Vagina (tissue), 2 donors: ENCODE data around the gene COTL1. TPM values are rescaled to one million over a fixed set of nuclear protein-coding genes. Genes with fewer than 3 reads are reported as not detected.

Experiments used
- DNase-seq, 2 donors: peaks; one replicate each; pipeline ENCODE4 v3.0.0-alpha.2; 2017; ENCODE audit errors: extremely low spot score in 2 of 2
- H3K27ac ChIP-seq: fragments of 200-600 bp; sonication (generic); one replicate; pipeline ENCODE4 v1.5.1; 2019
- H3K27me3 ChIP-seq: fragments of 200-600 bp; sonication (generic); one replicate; pipeline ENCODE4 v1.5.1; 2019
- H3K36me3 ChIP-seq, 2 donors: fragments of 200-600 bp; sonication (generic); one replicate each; pipeline ENCODE4 v1.5.1; 2017 to 2019
- H3K4me1 ChIP-seq: fragments of 200-600 bp; sonication (generic); one replicate; pipeline ENCODE4 v1.5.1; 2019
- H3K4me3 ChIP-seq, 2 donors: fragments of 200-600 bp; sonication (generic); 1 replicate in 1 of 2; 2 replicates in 1 of 2; pipeline ENCODE4 v1.5.1; 2016 to 2019
- H3K9me3 ChIP-seq: fragments of 200-600 bp; sonication (generic); one replicate; pipeline ENCODE4 v1.5.1; 2019
- POLR2A ChIP-seq, 2 donors: fragments of 450-650 bp; IDR thresholded peaks; one replicate each; pipeline ENCODE4 v1.6.1; 2017; ENCODE audit warnings: antibody characterized with exemption in 2 of 2, mild to moderate bottlenecking in 2 of 2, moderate library complexity in 2 of 2
- POLR2AphosphoS5 ChIP-seq, 2 donors: sonication (generic); formaldehyde crosslinking; IDR thresholded peaks; one replicate each; pipeline ENCODE4 v1.9.0; 2017; ENCODE audit warnings: antibody characterized with exemption in 2 of 2, mild to moderate bottlenecking in 2 of 2, low read depth in 1 of 2; ENCODE audit not compliant: insufficient read depth in 1 of 2
- intact Hi-C: fragments of 100-400 bp; cut with DNase I; formaldehyde crosslinking; loops from one replicate; pipeline ENCODE4 v1.15.1; 2023
- total RNA-seq: library from RNA; depleted of rRNA; stranded (reverse); fragments of >200 nt; gene quantifications from one replicate; pipeline ENCODE4 v1.2.3, GENCODE V29; 2016
- TF ChIP-seq, protein P1 (sequence below), 3 experiments: fragments of 450-650 bp in 2 of 3; fragments of 200-600 bp in 1 of 3; sonication (generic) in 1 of 3; IDR thresholded peaks; one replicate each; pipeline ENCODE4 v1.5.1; 2017 to 2019; ENCODE audit warnings: antibody characterized with exemption in 3 of 3, mild to moderate bottlenecking in 2 of 3, moderate library complexity in 2 of 3

COTL1 gene
- total RNA-seq, 1 donor from 2014 or later, result 67.8 TPM

- H3K27me3 ChIP-seq, result no peaks in the 10 kb centered on the region
- no peaks in the 10 kb centered on the region for H3K9me3 ChIP-seq
- DNase-seq, result no peak
- no peak overlapping the region for H3K4me3 ChIP-seq
- intact Hi-C loops, result no loop called here
- no peaks in the 10 kb centered on the region for H3K36me3 ChIP-seq
- peaks cover 26% of the 10 kb centered on the region for H3K4me1 ChIP-seq
- no peak overlapping the region for H3K27ac ChIP-seq
- TF ChIP-seq POLR2A (IDR thresholded peaks at IDR 0.05), result no peak
- TF ChIP-seq, protein P1, sequence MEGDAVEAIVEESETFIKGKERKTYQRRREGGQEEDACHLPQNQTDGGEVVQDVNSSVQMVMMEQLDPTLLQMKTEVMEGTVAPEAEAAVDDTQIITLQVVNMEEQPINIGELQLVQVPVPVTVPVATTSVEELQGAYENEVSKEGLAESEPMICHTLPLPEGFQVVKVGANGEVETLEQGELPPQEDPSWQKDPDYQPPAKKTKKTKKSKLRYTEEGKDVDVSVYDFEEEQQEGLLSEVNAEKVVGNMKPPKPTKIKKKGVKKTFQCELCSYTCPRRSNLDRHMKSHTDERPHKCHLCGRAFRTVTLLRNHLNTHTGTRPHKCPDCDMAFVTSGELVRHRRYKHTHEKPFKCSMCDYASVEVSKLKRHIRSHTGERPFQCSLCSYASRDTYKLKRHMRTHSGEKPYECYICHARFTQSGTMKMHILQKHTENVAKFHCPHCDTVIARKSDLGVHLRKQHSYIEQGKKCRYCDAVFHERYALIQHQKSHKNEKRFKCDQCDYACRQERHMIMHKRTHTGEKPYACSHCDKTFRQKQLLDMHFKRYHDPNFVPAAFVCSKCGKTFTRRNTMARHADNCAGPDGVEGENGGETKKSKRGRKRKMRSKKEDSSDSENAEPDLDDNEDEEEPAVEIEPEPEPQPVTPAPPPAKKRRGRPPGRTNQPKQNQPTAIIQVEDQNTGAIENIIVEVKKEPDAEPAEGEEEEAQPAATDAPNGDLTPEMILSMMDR (IDR thresholded peaks at IDR 0.05), result no peak
These were observed 12.5 kb downstream of the COTL1 start for GRCh38 chr16:84605339-84605848.

- H3K4me1 ChIP-seq, result peaks cover 26% of the 10 kb centered on the region
- no peak for DNase-seq
- no peak overlapping the region for H3K4me3 ChIP-seq
- no peaks in the 10 kb centered on the region for H3K36me3 ChIP-seq
- TF ChIP-seq POLR2A (IDR thresholded peaks at IDR 0.05) (no peak), POLR2AphosphoS5 (IDR thresholded peaks at IDR 0.05; ENCODE audit: insufficient read depth in 1 of 2, low read depth in 1 of 2) (no peak)
- TF ChIP-seq, protein P1 (IDR thresholded peaks at IDR 0.05), result no peak
- H3K27me3 ChIP-seq, result no peaks in the 10 kb centered on the region
- H3K27ac ChIP-seq, result peak overlapping the region; percentile 61
- intact Hi-C loops, result no loop called here
- no peaks in the 10 kb centered on the region for H3K9me3 ChIP-seq
These were observed 13.3 kb downstream of the COTL1 start for GRCh38 chr16:84604477-84605013.

GRCh38 chr16:84603940-84604339 lies 13.9 kb downstream of the COTL1 start:
- TF ChIP-seq POLR2AphosphoS5 (IDR thresholded peaks at IDR 0.05; ENCODE audit: insufficient read depth in 1 of 2, low read depth in 1 of 2), result no peak
- TF ChIP-seq POLR2A (IDR thresholded peaks at IDR 0.05), result no peak
- TF ChIP-seq, protein P1 (IDR thresholded peaks at IDR 0.05), result no peak
- H3K27ac ChIP-seq, result peak overlapping the region; percentile 61

GRCh38 chr16:84603140-84603816 lies 14.6 kb downstream of the COTL1 start:
- Histone ChIP-seq H3K9me3 (no peaks in the 10 kb centered on the region), H3K27ac (peak overlapping the region; percentile 61), H3K4me1 (peaks cover 26% of the 10 kb centered on the region), H3K36me3 (no peaks in the 10 kb centered on the region), H3K4me3 (no peak overlapping the region), H3K27me3 (no peaks in the 10 kb centered on the region)
- peak; percentile 65 to 72 for TF ChIP-seq POLR2AphosphoS5 (IDR thresholded peaks at IDR 0.05; ENCODE audit: insufficient read depth in 1 of 2, low read depth in 1 of 2)
- TF ChIP-seq, protein P1 (IDR thresholded peaks at IDR 0.05), result no peak
- TF ChIP-seq POLR2A (IDR thresholded peaks at IDR 0.05), result no peak
- intact Hi-C loops, result no loop called here
- peak in 1 of 2 donors; percentile 94 for DNase-seq

More at GRCh38 chr16:84603940-84604339, 13.9 kb downstream of the COTL1 start:
- DNase-seq, result no peak
- no peaks in the 10 kb centered on the region for H3K9me3 ChIP-seq
- no peak overlapping the region for H3K4me3 ChIP-seq
- H3K27me3 ChIP-seq, result no peaks in the 10 kb centered on the region
- H3K36me3 ChIP-seq, result no peaks in the 10 kb centered on the region
- intact Hi-C loops, result no loop called here
- peaks cover 26% of the 10 kb centered on the region for H3K4me1 ChIP-seq
